Bone marrow (tissue), 2 donors: ENCODE measurements around the gene ANKS1B.
"Not testable (repeated sequence)": the region's sequence is repeated elsewhere in the genome, so short reads cannot be mapped to it uniquely, and the experiment has no call there.

Experiments
- DNase-seq, 2 donors: peaks; one replicate each; lab custom pipeline; 2025; lab: John Stamatoyannopoulos, UW

ANKS1B gene

GRCh38 chr12:99004799-99005466 lies 979.8 kb downstream of the ANKS1B start:
- DNase-seq, result no peak

- no peak for DNase-seq
Observed at GRCh38 chr12:99002731-99003130, 982.0 kb downstream of the ANKS1B start.

- no peak for DNase-seq
Observed at GRCh38 chr12:99002156-99002555, 982.6 kb downstream of the ANKS1B start.

- no peak for DNase-seq
Observed at GRCh38 chr12:98999559-98999958, 985.2 kb downstream of the ANKS1B start.

GRCh38 chr12:98998697-98999299 lies 985.9 kb downstream of the ANKS1B start:
- peak in 1 of 2 donors; percentile 16 for DNase-seq

- no peak for DNase-seq
Observed at GRCh38 chr12:98997899-98998298, 986.8 kb downstream of the ANKS1B start.

- no peak for DNase-seq
Observed at GRCh38 chr12:98990648-98991047, 994.1 kb downstream of the ANKS1B start.

GRCh38 chr12:98985156-98985555 lies 999.6 kb downstream of the ANKS1B start:
- no peak for DNase-seq

- no peak for DNase-seq
Observed at GRCh38 chr12:98983647-98984046, 1001.1 kb downstream of the ANKS1B start.

GRCh38 chr12:98980508-98980907 lies 1004.2 kb downstream of the ANKS1B start:
- no peak for DNase-seq

- no peak for DNase-seq
Observed at GRCh38 chr12:98977186-98977585, 1007.5 kb downstream of the ANKS1B start.

- no peak for DNase-seq
Observed at GRCh38 chr12:98974767-98975381, 1009.9 kb downstream of the ANKS1B start.

- no peak for DNase-seq
Observed at GRCh38 chr12:98973395-98973794, 1011.3 kb downstream of the ANKS1B start.

- DNase-seq, result no peak
Observed at GRCh38 chr12:98970950-98971349, 1013.8 kb downstream of the ANKS1B start.

- DNase-seq, result no peak
Observed at GRCh38 chr12:98970210-98970609, 1014.5 kb downstream of the ANKS1B start.

GRCh38 chr12:98968896-98969295 lies 1015.8 kb downstream of the ANKS1B start:
- DNase-seq, result no peak

- DNase-seq, result not testable (repeated sequence)
Observed at GRCh38 chr12:98957135-98957534, 1027.6 kb downstream of the ANKS1B start.

- DNase-seq, result no peak
Observed at GRCh38 chr12:98955284-98955683, 1029.5 kb downstream of the ANKS1B start.

- DNase-seq, result no peak
Observed at GRCh38 chr12:98954506-98954905, 1030.2 kb downstream of the ANKS1B start.

- DNase-seq, result no peak
Observed at GRCh38 chr12:98951406-98951805, 1033.3 kb downstream of the ANKS1B start.

GRCh38 chr12:98948343-98948949 lies 1036.3 kb downstream of the ANKS1B start:
- no peak for DNase-seq

GRCh38 chr12:98945864-98946263 lies 1038.9 kb downstream of the ANKS1B start:
- DNase-seq, result no peak

GRCh38 chr12:98939926-98940325 lies 1044.8 kb downstream of the ANKS1B start:
- DNase-seq, result no peak
